Tibial artery (tissue), 4 donors: ENCODE data around the gene IL27RA.
A peak's percentile ranks its signal among the peaks of the same experiment; 100 is the strongest.

ENCODE experiments used
- DNase-seq, 2 donors: peaks; one replicate each; pipeline ENCODE4 v3.0.0-alpha.2; 2019
- H3K27ac ChIP-seq, 2 donors: fragments of 200-600 bp; sonication (generic) in 1 of 2; 1 replicate in 1 of 2; 2 replicates in 1 of 2; pipeline ENCODE4 v1.5.1; 2018 to 2019; ENCODE audit warnings: mild to moderate bottlenecking in 1 of 2
- H3K27me3 ChIP-seq, 2 donors: fragments of 200-600 bp; sonication (generic) in 1 of 2; one replicate each; pipeline versions ENCODE4 v1.5.1 to v1.6.0; 2016 to 2019
- H3K36me3 ChIP-seq, 3 donors: fragments of 200-600 bp; sonication (generic) in 2 of 3; one replicate each; pipeline ENCODE4 v1.5.1; 2016 to 2019; ENCODE audit warnings: mild to moderate bottlenecking in 2 of 3
- H3K4me1 ChIP-seq, 4 donors: fragments of 200-600 bp; sonication (generic) in 2 of 4; 1 replicate in 3 of 4; 2 replicates in 1 of 4; pipeline ENCODE4 v1.5.1; 2016 to 2019
- H3K4me3 ChIP-seq, 2 donors: fragments of 200-600 bp; sonication (generic) in 1 of 2; 1 replicate in 1 of 2; 2 replicates in 1 of 2; pipeline ENCODE4 v1.5.1; 2018 to 2019; ENCODE audit warnings: mild to moderate bottlenecking in 2 of 2
- H3K9me3 ChIP-seq, 3 donors: fragments of 200-600 bp; sonication (generic) in 1 of 3; one replicate each; pipeline ENCODE4 v1.5.1; 2016 to 2019
- CTCF ChIP-seq, 2 experiments: fragments of 200-600 bp in 1 of 2; fragments of 450-650 bp in 1 of 2; IDR thresholded peaks; one replicate each; pipeline ENCODE4 v1.5.1; 2017 to 2019; ENCODE audit warnings: antibody characterized with exemption in 2 of 2, mild to moderate bottlenecking in 1 of 2, moderate library complexity in 1 of 2
- intact Hi-C: fragments of 100-400 bp; cut with DNase I; formaldehyde crosslinking; loops from one replicate; pipeline ENCODE4 v1.15.0; 2023; ENCODE audit warnings: low total_unique reads

The IL27RA gene

GRCh38 chr19:14056741-14057356, 25.3 kb downstream of the IL27RA start:
- Histone ChIP-seq H3K4me3 (peak overlapping the region; percentile 32 to 51), H3K9me3 (no peaks in the 10 kb centered on the region), H3K4me1 (peaks cover 0 to 20% (median 10%) of the 10 kb centered on the region in 4 donors), H3K27ac (no peak overlapping the region), H3K27me3 (peaks cover 0 to 50% of the 10 kb centered on the region in 2 donors), H3K36me3 (peaks cover 0 to 9% (median 0%) of the 10 kb centered on the region in 3 donors)
- intact Hi-C loops = loop anchor here (10.0 kb wide), 1 partner anchor 462 kb away; no protein-coding TSS in a partner anchor
- no peak for TF ChIP-seq CTCF (IDR thresholded peaks at IDR 0.05)
- no peak for DNase-seq

- peaks cover 0 to 61% of the 10 kb centered on the region in 2 donors for H3K27me3 ChIP-seq
- no peaks in the 10 kb centered on the region for H3K36me3 ChIP-seq
- DNase-seq = no peak
- H3K27ac ChIP-seq = no peak overlapping the region
- H3K9me3 ChIP-seq = no peaks in the 10 kb centered on the region
- no peak for TF ChIP-seq CTCF (IDR thresholded peaks at IDR 0.05)
- intact Hi-C loops = loop anchor here (10.0 kb wide), 1 partner anchor 464 kb away; no protein-coding TSS in a partner anchor
- H3K4me1 ChIP-seq = peaks cover 0 to 20% (median 10%) of the 10 kb centered on the region in 4 donors
- peak overlapping the region in 1 of 2 donors; percentile 51 for H3K4me3 ChIP-seq
These were observed 26.9 kb downstream of the IL27RA start for GRCh38 chr19:14058182-14059092.

GRCh38 chr19:14059093-14059480, 27.5 kb downstream of the IL27RA start:
- DNase-seq = no peak
- H3K9me3 ChIP-seq = no peaks in the 10 kb centered on the region
- peak in 1 of 2 experiments; percentile 26 for TF ChIP-seq CTCF (IDR thresholded peaks at IDR 0.05)
- intact Hi-C loops = loop anchor here (10.0 kb wide), 1 partner anchor 464 kb away; no protein-coding TSS in a partner anchor
- no peak overlapping the region for H3K4me3 ChIP-seq
- no peaks in the 10 kb centered on the region for H3K36me3 ChIP-seq
- peaks cover 0 to 20% (median 10%) of the 10 kb centered on the region in 4 donors for H3K4me1 ChIP-seq
- peaks cover 0 to 65% of the 10 kb centered on the region in 2 donors for H3K27me3 ChIP-seq
- no peak overlapping the region for H3K27ac ChIP-seq

GRCh38 chr19:14059652-14060155, 28.1 kb downstream of the IL27RA start:
- no peak for DNase-seq
- Histone ChIP-seq H3K4me1 (peaks cover 0 to 20% (median 10%) of the 10 kb centered on the region in 4 donors), H3K27ac (no peak overlapping the region), H3K27me3 (peaks cover 0 to 68% of the 10 kb centered on the region in 2 donors), H3K36me3 (no peaks in the 10 kb centered on the region), H3K4me3 (no peak overlapping the region), H3K9me3 (no peaks in the 10 kb centered on the region)
- intact Hi-C loops = loop anchor here (10.0 kb wide), 1 partner anchor 465 kb away; no protein-coding TSS in a partner anchor
- no peak for TF ChIP-seq CTCF (IDR thresholded peaks at IDR 0.05)

GRCh38 chr19:14061081-14061749, 29.7 kb downstream of the IL27RA start:
- no peak overlapping the region for H3K27ac ChIP-seq
- no peak for DNase-seq
- no peak for TF ChIP-seq CTCF (IDR thresholded peaks at IDR 0.05)
- H3K27me3 ChIP-seq = peaks cover 0 to 68% of the 10 kb centered on the region in 2 donors
- intact Hi-C loops = no loop called here
- H3K4me1 ChIP-seq = peaks cover 0 to 20% (median 10%) of the 10 kb centered on the region in 4 donors
- no peaks in the 10 kb centered on the region for H3K9me3 ChIP-seq
- H3K36me3 ChIP-seq = no peaks in the 10 kb centered on the region
- H3K4me3 ChIP-seq = no peak overlapping the region
